Endothelial cell (in vitro differentiated cells): ENCODE data around the gene CHAF1A. TPM values are rescaled to one million over a fixed set of nuclear protein-coding genes. Genes with fewer than 3 reads are reported as not detected.

Source experiments
- DNase-seq: peaks from one replicate; pipeline ENCODE4 v3.0.0; 2021; ENCODE audit warnings: low spot score
- H3K27ac Mint-ChIP-seq: one replicate; pipeline ENCODE4 v1.8.0; 2021; ENCODE audit warnings: mixed read lengths, inconsistent platforms; ENCODE audit not compliant: unreplicated experiment
- H3K27me3 Mint-ChIP-seq: one replicate; pipeline ENCODE4 v1.8.0; 2021; ENCODE audit warnings: mild to moderate bottlenecking, moderate library complexity, mixed read lengths, inconsistent platforms; ENCODE audit not compliant: unreplicated experiment
- H3K36me3 Mint-ChIP-seq: one replicate; pipeline ENCODE4 v1.8.0; 2021; ENCODE audit warnings: mild to moderate bottlenecking, low read depth, mixed read lengths, inconsistent platforms; ENCODE audit not compliant: unreplicated experiment
- H3K4me1 Mint-ChIP-seq: one replicate; pipeline ENCODE4 v1.8.0; 2021; ENCODE audit warnings: mild to moderate bottlenecking, mixed read lengths, inconsistent platforms; ENCODE audit not compliant: unreplicated experiment
- H3K4me3 Mint-ChIP-seq: one replicate; pipeline ENCODE4 v1.8.0; 2021; ENCODE audit warnings: mild to moderate bottlenecking, mixed read lengths, inconsistent platforms; ENCODE audit not compliant: unreplicated experiment
- H3K9me3 Mint-ChIP-seq: one replicate; pipeline ENCODE4 v1.8.0; 2021; ENCODE audit warnings: mixed read lengths, inconsistent platforms; ENCODE audit not compliant: unreplicated experiment
- total RNA-seq: library from RNA; stranded (reverse); fragmentation: NEBNext Ultra II Directional; extraction: Animal tissue kit (Norgen Biotek cat#: 25700); gene quantifications from one replicate; pipeline ENCODE4 v1.2.1, GENCODE V29; 2021; ENCODE audit not compliant: unreplicated experiment
- TF ChIP-seq, protein P1 (sequence below): fragments of 200-600 bp; sonication (generic); IDR thresholded peaks from one replicate; pipeline ENCODE4 v1.5.0; 2021; ENCODE audit warnings: antibody characterized with exemption; ENCODE audit not compliant: unreplicated experiment

The CHAF1A gene
- total RNA-seq, 1 donor from 2014 or later = 29.8 TPM

GRCh38 chr19:4369109-4369887 lies 33.1 kb upstream of the CHAF1A start:
- DNase-seq = no peak
- TF ChIP-seq, protein P1, sequence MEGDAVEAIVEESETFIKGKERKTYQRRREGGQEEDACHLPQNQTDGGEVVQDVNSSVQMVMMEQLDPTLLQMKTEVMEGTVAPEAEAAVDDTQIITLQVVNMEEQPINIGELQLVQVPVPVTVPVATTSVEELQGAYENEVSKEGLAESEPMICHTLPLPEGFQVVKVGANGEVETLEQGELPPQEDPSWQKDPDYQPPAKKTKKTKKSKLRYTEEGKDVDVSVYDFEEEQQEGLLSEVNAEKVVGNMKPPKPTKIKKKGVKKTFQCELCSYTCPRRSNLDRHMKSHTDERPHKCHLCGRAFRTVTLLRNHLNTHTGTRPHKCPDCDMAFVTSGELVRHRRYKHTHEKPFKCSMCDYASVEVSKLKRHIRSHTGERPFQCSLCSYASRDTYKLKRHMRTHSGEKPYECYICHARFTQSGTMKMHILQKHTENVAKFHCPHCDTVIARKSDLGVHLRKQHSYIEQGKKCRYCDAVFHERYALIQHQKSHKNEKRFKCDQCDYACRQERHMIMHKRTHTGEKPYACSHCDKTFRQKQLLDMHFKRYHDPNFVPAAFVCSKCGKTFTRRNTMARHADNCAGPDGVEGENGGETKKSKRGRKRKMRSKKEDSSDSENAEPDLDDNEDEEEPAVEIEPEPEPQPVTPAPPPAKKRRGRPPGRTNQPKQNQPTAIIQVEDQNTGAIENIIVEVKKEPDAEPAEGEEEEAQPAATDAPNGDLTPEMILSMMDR = no peak
- Mint-ChIP-seq H3K27me3 (peaks cover 13% of the 10 kb centered on the region), H3K9me3 (no peaks in the 10 kb centered on the region), H3K36me3 (peaks cover 8% of the 10 kb centered on the region), H3K4me1 (peaks cover 25% of the 10 kb centered on the region), H3K4me3 (no peak overlapping the region), H3K27ac (peak overlapping the region; percentile 24)

- no peak overlapping the region for H3K4me3 Mint-ChIP-seq
- TF ChIP-seq, protein P1 = no peak
- H3K27ac Mint-ChIP-seq = no peak overlapping the region
- peak; percentile 56 for DNase-seq
- H3K36me3 Mint-ChIP-seq = peaks cover 8% of the 10 kb centered on the region
- peaks cover 25% of the 10 kb centered on the region for H3K4me1 Mint-ChIP-seq
- peaks cover 13% of the 10 kb centered on the region for H3K27me3 Mint-ChIP-seq
- H3K9me3 Mint-ChIP-seq = no peaks in the 10 kb centered on the region
Measured at GRCh38 chr19:4369888-4370260, 32.6 kb upstream of the CHAF1A start.

- Mint-ChIP-seq H3K36me3 (peaks cover 8% of the 10 kb centered on the region), H3K9me3 (no peaks in the 10 kb centered on the region), H3K4me3 (peak overlapping the region; percentile 37), H3K4me1 (peaks cover 25% of the 10 kb centered on the region), H3K27ac (no peak overlapping the region), H3K27me3 (peaks cover 13% of the 10 kb centered on the region)
- DNase-seq = no peak
- TF ChIP-seq, protein P1 = no peak
Measured at GRCh38 chr19:4370418-4371041, 31.9 kb upstream of the CHAF1A start.

GRCh38 chr19:4371247-4372164 lies 30.9 kb upstream of the CHAF1A start:
- Mint-ChIP-seq H3K9me3 (no peaks in the 10 kb centered on the region), H3K4me1 (peaks cover 28% of the 10 kb centered on the region), H3K27me3 (peaks cover 15% of the 10 kb centered on the region), H3K4me3 (peak overlapping the region; percentile 37), H3K27ac (no peak overlapping the region), H3K36me3 (peaks cover 8% of the 10 kb centered on the region)
- DNase-seq = no peak
- TF ChIP-seq, protein P1 = no peak
